Loucy (cell line): ENCODE data around the gene HIVEP1.

Experiments
- H2AFZ ChIP-seq: fragments of 200-600 bp; sonication (generic); 2 replicates; pipeline ENCODE4 v1.6.0; 2016; ENCODE audit warnings: antibody characterized with exemption, mild to moderate bottlenecking, low read length, moderate library complexity
- H3F3A ChIP-seq: fragments of 200-600 bp; 2 replicates; pipeline ENCODE4 v1.6.0; 2016; ENCODE audit warnings: antibody characterized with exemption, low read depth, mild to moderate bottlenecking
- H3K27me3 ChIP-seq: fragments of 200-600 bp; sonication (generic); 2 replicates; pipeline ENCODE4 v1.6.1; 2014; ENCODE audit warnings: low read length, mild to moderate bottlenecking; ENCODE audit not compliant: insufficient read depth, poor library complexity, severe bottlenecking
- H3K36me3 ChIP-seq: fragments of 200-600 bp; sonication (generic); 2 replicates; pipeline ENCODE4 v1.6.1; 2016; ENCODE audit warnings: low read length; ENCODE audit not compliant: insufficient read depth
- H3K4me1 ChIP-seq: fragments of 200-600 bp; sonication (generic); 2 replicates; pipeline ENCODE4 v1.5.1; 2014; ENCODE audit warnings: low read length, mild to moderate bottlenecking; ENCODE audit not compliant: insufficient read depth, poor library complexity, severe bottlenecking
- H3K4me2 ChIP-seq: fragments of 200-600 bp; sonication (generic); 2 replicates; pipeline ENCODE4 v1.6.0; 2014; ENCODE audit warnings: antibody characterized with exemption, low read length, low read depth, mild to moderate bottlenecking; ENCODE audit not compliant: poor library complexity, severe bottlenecking
- H3K4me3 ChIP-seq: fragments of 200-600 bp; sonication (generic); 2 replicates; pipeline ENCODE4 v1.5.1; 2014; ENCODE audit warnings: low read length, mild to moderate bottlenecking, mixed read lengths; ENCODE audit not compliant: poor library complexity, severe bottlenecking
- H3K79me2 ChIP-seq: fragments of 200-600 bp; sonication (generic); 2 replicates; pipeline ENCODE4 v1.6.1; 2014; ENCODE audit warnings: low read length; ENCODE audit not compliant: insufficient read depth
- H3K9ac ChIP-seq: fragments of 200-600 bp; sonication (generic); 2 replicates; pipeline ENCODE4 v1.6.0; 2014; ENCODE audit warnings: mild to moderate bottlenecking, low read depth, low read length, moderate library complexity; ENCODE audit not compliant: poor library complexity, severe bottlenecking
- H3K9me2 ChIP-seq: fragments of 200-600 bp; sonication (generic); replicated peaks from 2 replicates; pipeline ENCODE4 v1.6.1; 2016; ENCODE audit warnings: low read depth, low read length, mixed read lengths
- H3K9me3 ChIP-seq: fragments of 200-600 bp; sonication (generic); 2 replicates; pipeline ENCODE4 v1.6.1; 2014; ENCODE audit warnings: mild to moderate bottlenecking, antibody characterized with exemption, low read length, low read depth; ENCODE audit not compliant: insufficient read depth
- H4K20me1 ChIP-seq: fragments of 200-600 bp; sonication (generic); 2 replicates; pipeline ENCODE4 v1.6.0; 2014; ENCODE audit warnings: antibody characterized with exemption, low read length, mild to moderate bottlenecking; ENCODE audit not compliant: insufficient read depth, poor library complexity, severe bottlenecking
- EZH2phosphoT487 ChIP-seq: fragments of 200-600 bp; IDR thresholded peaks from 2 replicates; pipeline ENCODE4 v1.6.1; 2018; ENCODE audit warnings: antibody characterized with exemption, mild to moderate bottlenecking, moderate library complexity, borderline replicate concordance
- TF ChIP-seq, protein P1 (sequence below): fragments of 200-600 bp; sonication (generic); conservative IDR thresholded peaks from 2 replicates; pipeline ENCODE4 v1.5.1; 2014; ENCODE audit warnings: mild to moderate bottlenecking, antibody characterized with exemption, low read length

The HIVEP1 gene

DNA sequence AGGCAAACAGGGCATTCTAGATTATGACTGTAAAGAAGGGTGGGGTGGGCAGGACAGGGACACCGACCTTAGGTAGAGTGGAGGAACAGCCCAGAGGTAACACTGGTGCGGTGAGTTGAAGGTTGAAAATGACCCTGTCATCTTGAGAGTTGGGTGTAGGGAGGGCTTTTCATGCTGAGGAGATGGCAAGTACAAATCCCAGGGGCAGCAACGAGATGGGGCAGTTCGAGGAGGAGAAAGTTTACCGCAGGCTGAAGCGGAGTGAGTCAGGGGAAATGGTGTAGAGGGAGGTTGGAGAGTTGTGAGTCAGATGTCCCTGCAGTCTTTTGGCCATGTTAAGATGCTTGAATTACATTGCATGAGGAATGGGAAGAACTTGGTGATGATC, 101.1 kb downstream of the HIVEP1 start:
- Histone ChIP-seq H3K27me3 (no peaks in the 10 kb centered on the region), H3K9me3 (no peaks in the 10 kb centered on the region), H3K9me2 (no peaks in the 10 kb centered on the region), H3K36me3 (no peaks in the 10 kb centered on the region), H3K79me2 (0 out of 2 replicates have a peak, but pooled peaks cover 3% of the 10 kb centered on the region), H3K9ac (no peak overlapping the region), H2AFZ (no peak overlapping the region), H3F3A (peaks cover 9% of the 10 kb centered on the region), H3K4me3 (no peak overlapping the region), H3K4me1 (peaks cover 57% of the 10 kb centered on the region), H4K20me1 (no peaks in the 10 kb centered on the region), H3K4me2 (no peak overlapping the region)
- TF ChIP-seq, protein P1, sequence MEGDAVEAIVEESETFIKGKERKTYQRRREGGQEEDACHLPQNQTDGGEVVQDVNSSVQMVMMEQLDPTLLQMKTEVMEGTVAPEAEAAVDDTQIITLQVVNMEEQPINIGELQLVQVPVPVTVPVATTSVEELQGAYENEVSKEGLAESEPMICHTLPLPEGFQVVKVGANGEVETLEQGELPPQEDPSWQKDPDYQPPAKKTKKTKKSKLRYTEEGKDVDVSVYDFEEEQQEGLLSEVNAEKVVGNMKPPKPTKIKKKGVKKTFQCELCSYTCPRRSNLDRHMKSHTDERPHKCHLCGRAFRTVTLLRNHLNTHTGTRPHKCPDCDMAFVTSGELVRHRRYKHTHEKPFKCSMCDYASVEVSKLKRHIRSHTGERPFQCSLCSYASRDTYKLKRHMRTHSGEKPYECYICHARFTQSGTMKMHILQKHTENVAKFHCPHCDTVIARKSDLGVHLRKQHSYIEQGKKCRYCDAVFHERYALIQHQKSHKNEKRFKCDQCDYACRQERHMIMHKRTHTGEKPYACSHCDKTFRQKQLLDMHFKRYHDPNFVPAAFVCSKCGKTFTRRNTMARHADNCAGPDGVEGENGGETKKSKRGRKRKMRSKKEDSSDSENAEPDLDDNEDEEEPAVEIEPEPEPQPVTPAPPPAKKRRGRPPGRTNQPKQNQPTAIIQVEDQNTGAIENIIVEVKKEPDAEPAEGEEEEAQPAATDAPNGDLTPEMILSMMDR: no peak
- TF ChIP-seq EZH2phosphoT487: no peak

DNA sequence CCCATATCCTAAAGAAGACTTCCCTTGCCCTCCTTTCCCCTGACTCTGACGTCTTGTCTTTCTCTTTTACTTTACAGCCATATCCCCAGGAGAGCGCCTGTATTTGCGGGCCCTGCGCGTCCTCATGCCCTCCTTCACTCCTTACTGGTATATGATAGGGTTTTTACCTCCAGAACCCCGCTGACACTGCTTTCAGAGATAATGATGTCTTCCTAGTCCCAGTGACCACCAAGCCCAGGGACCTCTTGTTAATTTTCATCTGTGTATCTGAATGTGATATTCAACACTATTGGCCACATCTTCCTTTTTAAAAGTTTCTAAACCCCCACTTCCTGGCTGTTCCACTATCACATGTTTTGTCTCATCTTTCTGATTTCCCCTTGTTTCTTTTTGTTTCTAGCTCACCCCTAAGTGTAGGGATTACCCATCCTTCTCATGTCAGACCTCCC, 102.0 kb downstream of the HIVEP1 start:
- Histone ChIP-seq H2AFZ (no peak overlapping the region), H3K9me3 (no peaks in the 10 kb centered on the region), H3K4me3 (no peak overlapping the region), H3K4me1 (peaks cover 57% of the 10 kb centered on the region), H3K9me2 (no peaks in the 10 kb centered on the region), H3K36me3 (no peaks in the 10 kb centered on the region), H3K4me2 (peak overlapping the region; percentile 28), H3K79me2 (0 out of 2 replicates have a peak, but pooled peaks cover 3% of the 10 kb centered on the region), H3K27me3 (no peaks in the 10 kb centered on the region), H3K9ac (no peak overlapping the region), H4K20me1 (no peaks in the 10 kb centered on the region), H3F3A (peaks cover 9% of the 10 kb centered on the region)
- TF ChIP-seq, protein P1: no peak
- no peak for TF ChIP-seq EZH2phosphoT487

DNA sequence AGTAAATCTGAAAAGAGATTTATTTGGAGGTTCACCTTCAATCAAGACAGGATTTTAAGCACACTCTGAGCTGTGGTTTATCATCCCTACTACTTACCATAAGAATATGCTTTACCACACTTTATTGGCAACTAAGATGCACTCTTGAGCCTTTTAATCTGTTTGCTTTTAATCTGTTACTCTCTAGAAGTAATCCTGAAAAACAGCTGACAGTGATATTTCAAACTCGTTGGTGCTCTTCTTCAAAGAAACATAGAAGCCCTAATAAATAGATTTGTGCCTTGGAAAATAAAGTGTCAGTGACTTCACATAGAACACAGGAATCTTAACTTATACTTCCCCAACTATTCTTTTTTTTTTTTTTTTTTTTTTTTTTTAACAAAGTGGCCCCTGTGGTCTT, 102.9 kb downstream of the HIVEP1 start:
- H3K27me3 ChIP-seq: no peaks in the 10 kb centered on the region
- 0 out of 2 replicates have a peak, but pooled peaks cover 3% of the 10 kb centered on the region for H3K79me2 ChIP-seq
- no peak overlapping the region for H2AFZ ChIP-seq
- TF ChIP-seq, protein P1: no peak
- no peak for TF ChIP-seq EZH2phosphoT487
- no peak overlapping the region for H3K4me2 ChIP-seq
- no peaks in the 10 kb centered on the region; the same call in 1 of the 2 replicates for H3K36me3 ChIP-seq
- H3F3A ChIP-seq: peaks cover 9% of the 10 kb centered on the region
- no peak overlapping the region for H3K4me3 ChIP-seq
- H3K9ac ChIP-seq: no peak overlapping the region
- no peaks in the 10 kb centered on the region for H4K20me1 ChIP-seq
- H3K9me2 ChIP-seq: no peaks in the 10 kb centered on the region
- H3K9me3 ChIP-seq: no peaks in the 10 kb centered on the region
- peaks cover 49% of the 10 kb centered on the region for H3K4me1 ChIP-seq
